Stimulated activated CD4-positive, alpha-beta T cell treated with anti-CD3 and anti-CD28 coated beads, Interleukin-4, amount 100 ng/mL, for 48 hours (primary cell): ENCODE data around the gene EPG5.
"Not testable (repeated sequence)": the region's sequence is repeated elsewhere in the genome, so short reads cannot be mapped to it uniquely, and the experiment has no call there.

Experiments used
- DNase-seq, 2 donors: peaks; one replicate each; pipeline ENCODE4 v3.0.0-alpha.2; 2020; ENCODE audit warnings: low read depth in 2 of 2

EPG5 gene

GRCh38 chr18:45976566-45976965, 9.4 kb upstream of the EPG5 start:
- no peak for DNase-seq

GRCh38 chr18:45974088-45974536, 7.0 kb upstream of the EPG5 start:
- peak; percentile 41 to 51 for DNase-seq

GRCh38 chr18:45964913-45965312, 2.2 kb downstream of the EPG5 start:
- not testable (repeated sequence) for DNase-seq

GRCh38 chr18:45962866-45963265, 4.3 kb downstream of the EPG5 start:
- DNase-seq = no peak

GRCh38 chr18:45962461-45962860, 4.7 kb downstream of the EPG5 start:
- DNase-seq = no peak

GRCh38 chr18:45959484-45959883, 7.6 kb downstream of the EPG5 start:
- DNase-seq = not testable (repeated sequence)

GRCh38 chr18:45958730-45959129, 8.4 kb downstream of the EPG5 start:
- DNase-seq = no peak

- no peak for DNase-seq
Observed at GRCh38 chr18:45958027-45958426, 9.1 kb downstream of the EPG5 start.

GRCh38 chr18:45957100-45957499, 10.0 kb downstream of the EPG5 start:
- DNase-seq = no peak

- DNase-seq = no peak
Observed at GRCh38 chr18:45954070-45954934, 12.8 kb downstream of the EPG5 start.

GRCh38 chr18:45951016-45951714, 16.0 kb downstream of the EPG5 start:
- DNase-seq = no peak

- no peak for DNase-seq
Observed at GRCh38 chr18:45945669-45946068, 21.5 kb downstream of the EPG5 start.

GRCh38 chr18:45940724-45941123, 26.4 kb downstream of the EPG5 start:
- DNase-seq = no peak

- DNase-seq = no peak
Observed at GRCh38 chr18:45939236-45939635, 27.9 kb downstream of the EPG5 start.

GRCh38 chr18:45938488-45938935, 28.6 kb downstream of the EPG5 start:
- DNase-seq = no peak

GRCh38 chr18:45935591-45936335, 31.4 kb downstream of the EPG5 start:
- no peak for DNase-seq

- no peak for DNase-seq
Observed at GRCh38 chr18:45932708-45933107, 34.4 kb downstream of the EPG5 start.

GRCh38 chr18:45930963-45931362, 36.2 kb downstream of the EPG5 start:
- no peak for DNase-seq

GRCh38 chr18:45926691-45927090, 40.4 kb downstream of the EPG5 start:
- DNase-seq = no peak

GRCh38 chr18:45926085-45926484, 41.0 kb downstream of the EPG5 start:
- DNase-seq = no peak

- DNase-seq = no peak
Observed at GRCh38 chr18:45923138-45923537, 44.0 kb downstream of the EPG5 start.

GRCh38 chr18:45920367-45920766, 46.8 kb downstream of the EPG5 start:
- DNase-seq = no peak
